ENCODE measurements around the gene C6orf163. TPM values are rescaled to one million over a fixed set of nuclear protein-coding genes. Genes with fewer than 3 reads are reported as not detected.

Gene C6orf163
- total and polyA plus RNA-seq, 2 of the 13 experiments (the other 11 are each of a cell fraction or from before 2014, with no cell fraction given), result 0.62 to 1.8 TPM

GRCh38 chr6:87322304-87323212 lies 22.1 kb upstream of the C6orf163 start, which contains the start of gene SMIM8 (continued):
- TF ChIP-seq LCORL (IDR thresholded peaks at IDR 0.05), result no peak
- TF ChIP-seq LCORL (CRISPR knock-in tag; IDR thresholded peaks at IDR 0.05), result peak; percentile 79
- TF ChIP-seq BORCS8-MEF2B (CRISPR knock-in tag; IDR thresholded peaks at IDR 0.05), result no peak
- 0 out of 2 replicates have a peak, but pooled peaks have one; percentile 5 for TF ChIP-seq NFYB (CRISPR knock-in tag; IDR thresholded peaks at IDR 0.05)
- no peak; the same call in 2 of the 3 replicates for TF ChIP-seq MXI1 (IDR thresholded peaks at IDR 0.05; ENCODE audit: borderline replicate concordance, low read depth, low read length)
- TF ChIP-seq FOSL2 (CRISPR knock-in tag; IDR thresholded peaks at IDR 0.05), result peak; percentile 45; the same call in 1 of the 2 replicates
- peak; percentile 77 for TF ChIP-seq E2F1 (CRISPR knock-in tag; IDR thresholded peaks at IDR 0.05)
- peak; percentile 65; the same call in 1 of the 2 replicates for TF ChIP-seq ATF2 (CRISPR knock-in tag; IDR thresholded peaks at IDR 0.05)
- no peak for TF ChIP-seq GPBP1L1 (CRISPR knock-in tag; IDR thresholded peaks at IDR 0.05)
- TF ChIP-seq ZC3H13 (CRISPR knock-in tag; IDR thresholded peaks at IDR 0.05), result peak; percentile 68; the same call in 1 of the 2 replicates
- peak; percentile 83 for TF ChIP-seq ZFY (CRISPR knock-in tag; IDR thresholded peaks at IDR 0.05)
- no peak for TF ChIP-seq SMYD3 (CRISPR knock-in tag; IDR thresholded peaks at IDR 0.05)
- TF ChIP-seq FOSL1 (CRISPR knock-in tag; IDR thresholded peaks at IDR 0.05; ENCODE audit: borderline replicate concordance), result no peak
- TF ChIP-seq HOXA3 (CRISPR knock-in tag; IDR thresholded peaks at IDR 0.05), result peak; percentile 88
- no peak for TF ChIP-seq CBX2 (IDR thresholded peaks at IDR 0.05; ENCODE audit: low read depth, low read length)
- TF ChIP-seq CBX2 (CRISPR knock-in tag; IDR thresholded peaks at IDR 0.05; ENCODE audit: low read depth), result no peak
- 0 out of 2 replicates have a peak, but pooled peaks have one; percentile 78 for TF ChIP-seq PREB (CRISPR knock-in tag; IDR thresholded peaks at IDR 0.05)
- TF ChIP-seq MAFK (conservative IDR thresholded peaks at IDR 0.05 in 1 of 2, IDR thresholded peaks at IDR 0.05 in 1 of 2; ENCODE audit: low read length in 2 of 2), result no peak
- TF ChIP-seq ARID2 (CRISPR knock-in tag; IDR thresholded peaks at IDR 0.05; ENCODE audit: borderline replicate concordance), result peak; percentile 82; the same call in 1 of the 2 replicates
- peak; percentile 86 for TF ChIP-seq YEATS2 (CRISPR knock-in tag; IDR thresholded peaks at IDR 0.05; ENCODE audit: borderline replicate concordance)
- TF ChIP-seq U2AF1 (optimal IDR thresholded peaks at IDR 0.05; ENCODE audit: low read depth, low read length), result peak; percentile 62
- TF ChIP-seq HES4 (CRISPR knock-in tag; IDR thresholded peaks at IDR 0.05; ENCODE audit: borderline replicate concordance), result peak; percentile 60; the same call in 1 of the 2 replicates
- TF ChIP-seq MBD4 (IDR thresholded peaks at IDR 0.05; ENCODE audit: borderline replicate concordance, low read length), result no peak
- TF ChIP-seq CHCHD3 (CRISPR knock-in tag; IDR thresholded peaks at IDR 0.05), result no peak
- TF ChIP-seq SMARCE1 (IDR thresholded peaks at IDR 0.05; ENCODE audit: borderline replicate concordance), result no peak
- TF ChIP-seq PRMT3 (CRISPR knock-in tag; IDR thresholded peaks at IDR 0.05; ENCODE audit: borderline replicate concordance, low read depth), result no peak
